GM19372 (cell line): ENCODE data around the gene TMEM89.

ENCODE experiments used
- ATAC-seq: cut with Tn5 transposase; IDR thresholded peaks from one replicate; pipeline ENCODE4 v1.9.1; 2021; ENCODE audit warnings: mild to moderate bottlenecking, low read depth, moderate library complexity; ENCODE audit not compliant: unreplicated experiment

Gene TMEM89, protein sequence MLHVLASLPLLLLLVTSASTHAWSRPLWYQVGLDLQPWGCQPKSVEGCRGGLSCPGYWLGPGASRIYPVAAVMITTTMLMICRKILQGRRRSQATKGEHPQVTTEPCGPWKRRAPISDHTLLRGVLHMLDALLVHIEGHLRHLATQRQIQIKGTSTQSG

DNA sequence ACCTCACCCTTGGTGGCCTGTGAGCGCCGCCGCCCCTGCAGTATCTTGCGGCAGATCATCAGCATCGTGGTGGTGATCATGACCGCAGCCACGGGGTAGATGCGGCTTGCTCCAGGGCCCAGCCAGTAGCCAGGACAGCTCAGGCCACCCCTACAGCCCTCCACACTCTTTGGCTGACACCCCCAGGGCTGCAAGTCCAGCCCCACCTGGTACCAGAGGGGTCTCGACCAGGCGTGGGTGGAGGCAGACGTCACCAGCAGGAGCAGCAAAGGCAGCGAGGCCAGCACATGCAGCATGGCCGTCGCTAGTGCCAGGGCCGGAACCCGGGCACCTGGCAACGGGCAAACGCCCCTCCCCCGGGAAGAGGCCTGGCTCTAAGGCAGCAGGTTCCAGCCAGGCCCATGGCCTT, at the start of gene TMEM89:
Gene TMEM89 (minus strand): TSS at position 309 of the 409 bp plus-strand sequence. CDS start 13 bp downstream, at position 296.
- no peak for ATAC-seq

DNA sequence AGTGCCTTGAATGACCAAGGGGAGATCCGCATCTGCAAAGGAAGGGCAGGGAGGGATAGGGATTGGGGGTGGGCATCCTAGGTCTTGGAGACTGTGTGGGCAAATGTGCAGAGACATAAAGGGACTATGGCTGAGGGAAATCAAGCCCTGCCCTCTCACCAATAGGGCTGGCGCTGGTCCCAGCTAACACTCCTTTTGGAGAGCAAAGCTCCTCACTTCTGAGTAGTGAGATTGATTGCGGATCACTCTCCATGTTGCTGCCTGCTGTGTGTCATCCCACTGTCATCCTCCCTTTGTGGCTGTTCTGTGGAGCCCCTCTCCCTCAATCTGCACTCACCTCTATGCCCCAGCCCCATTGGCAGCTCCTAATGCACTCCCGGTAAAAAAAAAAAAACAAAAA, 43.4 kb upstream of the TMEM89 start:
- ATAC-seq, result no peak

DNA sequence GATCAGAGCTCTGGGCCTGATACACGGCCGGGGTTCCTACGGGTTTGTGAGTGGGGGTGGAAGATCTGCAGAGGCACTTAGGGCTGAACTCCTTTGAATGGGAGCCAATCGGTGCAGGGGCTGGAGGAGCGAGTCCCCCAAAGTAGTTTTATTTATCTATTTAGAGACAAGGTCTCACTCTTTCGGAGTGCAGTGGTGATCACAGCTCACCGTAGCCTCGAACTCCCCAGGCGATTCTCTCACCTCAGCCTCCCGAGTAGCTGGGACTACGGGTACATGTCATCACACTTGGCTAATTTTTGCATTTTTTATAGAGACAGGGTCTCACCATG, 42.7 kb upstream of the TMEM89 start:
- no peak for ATAC-seq

DNA sequence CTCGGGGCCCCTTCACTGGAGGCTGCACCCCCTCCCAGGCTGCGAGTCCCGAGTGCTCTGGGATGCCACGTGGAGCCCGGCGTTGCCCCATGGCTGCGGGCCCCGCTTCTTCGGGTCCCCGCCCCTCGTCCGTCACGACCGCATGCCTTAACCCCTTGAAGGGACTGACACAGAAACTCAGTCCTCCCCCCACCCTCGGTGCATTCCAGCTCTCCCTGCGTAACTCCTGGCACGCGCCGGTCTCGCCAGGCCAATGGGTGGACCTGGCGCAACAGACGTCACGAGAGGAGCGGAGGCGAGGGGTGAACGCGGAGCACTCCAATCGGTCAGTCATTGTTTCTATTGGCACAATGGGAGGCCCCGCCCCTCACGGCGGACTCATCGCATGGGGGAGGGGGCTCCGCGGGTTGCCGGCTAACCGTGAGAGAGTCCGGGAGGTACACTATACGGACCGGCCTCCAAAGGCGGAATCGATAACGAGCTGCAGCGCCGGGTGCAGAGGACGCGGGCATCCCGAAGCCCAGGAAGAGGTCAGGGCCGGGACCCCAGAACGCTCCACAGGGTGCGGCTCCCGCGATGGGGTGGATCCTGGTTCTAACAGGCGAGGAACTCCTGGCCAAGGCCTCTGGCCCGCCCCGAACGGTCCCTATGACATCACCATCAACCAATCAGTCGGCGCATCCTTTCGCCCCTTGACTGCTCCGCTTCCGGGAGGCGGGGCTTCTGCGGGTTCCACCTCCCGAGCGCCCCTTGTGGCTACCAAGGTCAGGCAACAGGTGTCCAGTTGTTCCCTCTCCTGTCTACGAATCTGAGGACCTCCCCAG, 42.1 kb upstream of the TMEM89 start:
- ATAC-seq, result peak; percentile 89

DNA sequence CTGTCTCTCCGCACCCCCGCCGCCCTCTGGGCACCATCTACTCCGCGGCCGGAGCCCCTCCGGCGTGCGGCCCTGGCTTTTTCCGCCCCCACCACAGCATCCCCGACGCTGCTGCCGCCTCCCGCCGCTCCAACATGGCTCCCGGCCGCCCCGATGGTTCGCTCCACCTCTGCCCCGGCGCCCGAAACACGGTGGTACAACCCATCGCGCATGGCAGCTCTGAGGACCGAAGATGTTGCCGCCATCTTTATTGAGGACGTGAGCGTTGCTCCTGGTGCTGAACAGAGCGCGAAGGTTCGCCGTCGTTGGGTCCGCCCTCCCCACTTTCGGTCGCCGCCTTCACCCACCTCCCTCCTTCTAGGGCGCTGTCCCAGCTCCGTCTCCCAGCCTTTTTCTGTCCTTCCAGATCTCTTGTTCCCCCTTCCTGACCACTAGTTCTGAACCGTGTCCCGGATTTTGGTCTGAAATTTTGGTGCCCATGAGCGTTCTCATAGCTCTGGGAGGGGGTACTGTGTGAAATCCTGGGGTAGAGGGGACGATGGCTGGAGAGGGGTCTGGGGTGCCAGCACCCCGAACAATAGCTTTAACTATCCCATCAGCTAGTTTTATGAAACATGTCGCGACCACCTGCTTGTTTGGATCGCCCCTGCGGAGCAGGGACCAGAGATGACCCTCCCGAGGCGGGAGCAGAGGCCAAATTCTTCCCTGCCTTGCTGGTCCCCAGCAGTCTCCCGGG, 41.4 kb upstream of the TMEM89 start, which contains the start of gene CELSR3:
Gene CELSR3 (minus strand): TSS at position 134 of the 736 bp plus-strand sequence. CDS start 252 bp downstream, outside the sequence.
- ATAC-seq, result no peak

DNA sequence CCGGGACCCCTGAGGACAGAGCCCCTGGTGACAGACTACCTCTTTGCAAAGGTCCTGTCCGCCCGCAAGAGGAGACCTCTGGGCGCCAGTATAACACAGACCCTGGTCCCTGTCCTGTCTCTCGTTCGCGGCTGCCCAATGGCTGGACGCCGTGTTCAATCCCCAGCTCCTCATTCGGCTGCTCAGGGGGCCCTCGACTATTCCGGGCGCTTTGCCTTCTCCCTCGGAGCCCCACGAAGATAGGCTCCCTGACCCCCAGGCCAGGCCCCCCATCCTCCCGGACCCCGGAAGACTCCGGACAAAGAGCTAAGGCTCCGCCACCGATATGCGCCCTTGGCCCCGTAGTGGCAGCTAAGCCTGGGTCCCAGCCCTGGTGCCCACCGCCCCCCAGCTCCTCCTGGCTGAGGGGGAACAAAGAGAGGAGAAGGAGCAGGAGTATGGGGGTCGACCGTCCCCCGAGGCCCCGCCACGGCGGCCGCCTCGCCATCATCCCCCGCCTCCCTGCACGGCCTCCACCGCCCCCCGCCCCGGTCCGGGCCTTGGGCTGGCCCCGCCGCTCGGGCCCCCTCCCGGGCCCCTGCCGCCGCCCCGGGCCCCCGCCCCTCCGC, 40.7 kb upstream of the TMEM89 start:
- ATAC-seq, result no peak

DNA sequence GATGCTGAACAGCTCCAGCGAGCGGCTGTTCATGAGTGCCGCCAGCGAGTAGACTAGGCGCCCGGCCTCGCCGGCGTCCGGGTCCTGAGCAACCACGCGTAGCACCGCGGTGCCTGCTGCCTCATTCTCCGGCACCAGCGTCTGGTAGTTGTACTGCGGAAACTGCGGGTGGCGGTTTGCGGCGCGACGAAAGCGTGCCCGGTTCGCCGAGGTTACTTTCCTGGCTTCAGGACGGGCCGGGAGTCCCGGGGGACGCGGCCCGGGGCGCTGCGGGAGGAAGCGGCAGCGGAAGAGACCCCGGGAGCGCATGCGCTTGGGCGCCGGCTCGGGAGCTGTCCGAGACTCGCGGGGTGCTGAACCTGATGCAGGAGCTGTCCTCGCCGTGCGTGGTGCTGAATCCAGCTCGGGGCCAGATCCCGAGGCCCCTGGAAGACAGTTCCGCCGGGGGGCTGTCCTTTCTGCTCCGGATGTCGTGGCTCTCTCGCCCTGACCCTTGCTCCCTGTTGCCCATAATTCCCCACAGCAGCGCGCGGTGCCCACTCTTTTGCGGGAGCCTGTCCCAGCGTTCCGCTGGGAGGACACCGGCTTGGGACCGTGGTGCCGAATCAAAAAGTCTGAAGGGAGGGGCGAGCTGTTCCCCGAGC, 40.1 kb upstream of the TMEM89 start:
- ATAC-seq, result no peak

DNA sequence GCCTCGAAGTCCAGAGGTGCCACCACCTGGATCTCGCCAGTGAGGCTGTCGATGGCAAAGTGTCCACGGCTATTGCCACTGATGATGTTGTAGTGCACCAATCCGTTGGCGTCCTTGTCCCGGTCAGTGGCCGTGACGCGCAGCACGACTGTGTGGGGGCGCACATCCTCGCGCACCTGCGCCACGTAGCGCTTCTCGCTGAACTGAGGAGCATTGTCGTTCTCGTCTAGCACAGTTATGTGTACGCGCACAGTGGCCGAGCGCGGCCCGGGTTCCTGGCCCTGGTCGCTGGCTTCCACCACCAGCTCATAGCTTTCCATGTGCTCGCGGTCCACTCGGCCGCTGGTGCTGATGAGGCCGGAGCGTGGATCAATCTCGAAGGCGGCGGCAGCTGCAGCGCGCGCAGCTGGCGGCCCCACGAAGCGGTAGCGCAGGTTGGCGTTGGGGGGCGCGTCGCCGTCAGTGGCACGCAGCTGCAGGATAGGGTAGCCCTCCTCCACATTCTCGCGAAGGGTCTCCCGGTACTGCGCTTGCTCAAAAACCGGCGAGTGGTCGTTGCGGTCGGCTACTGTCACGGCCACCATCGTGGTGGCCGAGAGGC, 39.3 kb upstream of the TMEM89 start:
- ATAC-seq, result no peak

DNA sequence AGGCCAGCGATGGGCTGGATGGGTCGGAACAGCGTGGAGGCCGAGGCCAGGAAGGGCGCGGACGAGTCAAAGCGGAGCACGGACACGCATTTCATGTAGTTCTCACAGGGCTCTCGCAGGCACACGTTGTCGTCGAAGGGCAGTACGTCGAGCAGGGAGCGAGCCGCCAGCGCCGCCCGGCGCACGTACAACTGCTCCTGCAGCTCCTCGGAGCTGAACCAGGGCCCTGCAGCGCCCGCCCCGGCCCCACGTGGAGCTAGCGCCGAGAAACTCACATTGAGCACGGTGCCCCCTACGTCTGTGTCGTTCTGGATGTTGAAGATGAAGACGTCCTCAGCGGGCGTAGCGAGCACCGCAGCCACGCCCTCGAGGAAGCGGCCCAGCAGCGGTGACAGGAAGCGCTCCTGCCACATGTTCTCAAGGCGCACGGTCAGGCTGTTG, 35.3 kb upstream of the TMEM89 start:
- peak; percentile 10 for ATAC-seq

DNA sequence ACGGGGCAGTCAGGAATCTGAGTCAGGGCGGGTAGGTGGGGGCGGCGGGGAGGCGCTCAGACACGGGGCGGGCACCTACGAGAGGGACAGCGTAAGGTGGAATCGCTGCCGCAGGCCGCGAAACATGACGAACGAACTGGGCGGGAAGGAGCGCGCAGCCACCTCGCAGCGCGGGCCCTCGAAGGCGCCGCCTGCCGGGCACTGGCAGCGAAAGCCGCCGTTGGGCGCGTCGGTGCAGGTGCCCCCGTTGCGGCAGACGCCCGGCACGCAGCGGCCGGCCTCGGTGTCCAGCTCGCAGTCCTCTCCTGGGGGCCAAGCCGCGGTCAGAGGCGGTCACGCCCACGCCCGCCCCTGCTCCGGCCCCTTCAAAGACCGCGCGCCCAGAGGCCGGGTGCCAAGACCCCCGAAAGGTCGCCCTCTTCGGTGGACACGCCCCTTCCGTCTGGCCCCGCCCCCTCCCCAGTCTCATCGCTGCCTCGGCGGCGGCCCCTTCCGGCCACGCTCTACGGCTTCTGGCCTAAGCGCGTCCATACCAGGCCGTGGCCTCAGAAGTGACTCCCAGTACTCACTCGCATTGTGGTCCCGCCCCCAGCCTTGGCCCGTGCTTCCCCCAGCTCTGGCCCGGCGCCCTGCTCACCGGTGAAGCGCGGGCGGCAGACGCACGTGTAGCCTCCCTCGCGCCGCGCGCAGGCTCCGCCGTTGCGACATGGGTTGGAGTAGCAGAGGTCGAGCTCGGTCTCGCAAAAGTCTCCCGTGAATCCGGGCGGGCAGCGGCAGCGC, 34.7 kb upstream of the TMEM89 start:
- ATAC-seq, result peak; percentile 68

DNA sequence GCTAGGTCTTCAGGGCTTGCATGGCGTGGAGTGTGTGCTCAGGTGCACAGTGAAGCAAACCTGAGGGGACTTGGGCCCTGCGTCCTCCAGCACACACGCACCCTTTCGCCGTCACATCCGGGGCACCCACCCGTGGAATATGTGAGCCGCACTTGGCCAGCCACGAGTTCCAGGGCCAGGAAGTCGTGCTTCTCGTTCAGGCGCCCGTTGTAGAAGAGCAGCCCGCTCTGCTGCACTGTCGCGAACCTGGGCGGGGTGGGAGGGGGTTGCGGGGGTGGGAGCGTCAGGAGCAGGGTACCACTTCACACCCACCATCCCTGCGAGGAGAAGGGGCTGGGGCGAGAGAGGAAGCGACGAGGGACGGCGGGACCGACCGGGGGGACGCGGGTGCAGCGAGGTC, 34.0 kb upstream of the TMEM89 start:
- ATAC-seq, result no peak

DNA sequence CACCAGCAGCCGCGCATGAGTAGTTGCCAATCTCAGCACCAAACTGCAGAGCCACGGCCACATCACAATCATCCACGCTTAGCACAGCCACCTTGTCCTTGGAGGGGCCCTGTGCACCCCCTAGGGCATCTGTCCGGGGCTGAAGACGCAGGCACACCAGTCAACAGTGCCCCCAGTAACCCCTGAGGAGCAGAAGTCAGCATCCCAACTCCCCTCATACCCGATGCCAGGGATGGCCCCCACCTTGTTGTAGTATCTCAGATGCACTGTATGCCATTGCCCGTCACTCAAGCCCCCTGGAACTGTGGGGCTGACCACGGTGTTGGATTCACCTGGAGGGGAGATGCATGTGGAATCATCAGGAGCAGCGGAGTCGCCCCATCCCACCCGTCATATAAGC, 33.5 kb upstream of the TMEM89 start:
- no peak for ATAC-seq

DNA sequence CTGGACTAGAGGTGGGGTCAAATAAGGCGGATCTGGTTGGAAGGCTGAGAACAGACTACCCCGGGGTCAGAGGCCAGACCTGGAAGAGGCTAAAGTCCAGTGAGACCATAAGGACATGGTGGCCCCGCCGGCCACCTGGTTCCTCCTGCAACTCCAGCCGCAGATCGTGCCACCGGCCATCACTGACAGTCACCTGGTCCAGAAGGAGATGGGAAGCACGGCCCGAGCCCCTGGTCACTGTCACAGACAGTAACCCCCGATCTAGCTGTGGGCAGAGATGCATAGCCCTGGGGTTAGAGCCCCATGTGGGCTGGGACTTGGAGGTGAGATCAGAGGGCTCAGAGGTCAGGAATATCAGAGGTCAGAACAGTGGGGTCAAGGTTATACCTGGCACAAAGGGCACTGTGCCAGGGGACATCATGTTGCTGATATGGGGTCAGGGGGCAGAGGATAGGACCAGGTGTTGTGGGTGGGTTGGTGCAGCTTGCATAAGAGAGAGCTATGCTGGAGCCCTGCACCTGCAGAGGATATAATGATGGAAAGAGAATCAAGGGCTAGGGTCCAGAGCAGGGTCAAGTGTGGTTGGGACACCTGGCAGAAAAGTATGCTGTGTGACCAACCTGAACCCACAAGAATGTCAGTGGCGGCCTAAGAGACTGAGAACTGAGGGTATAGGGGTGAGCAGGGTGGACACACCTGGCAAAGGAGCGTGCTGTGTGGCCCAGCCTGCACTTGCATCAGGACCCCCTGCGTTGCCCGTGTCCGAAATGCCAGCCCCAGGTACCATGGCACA, 31.6 kb upstream of the TMEM89 start:
- ATAC-seq, result no peak

DNA sequence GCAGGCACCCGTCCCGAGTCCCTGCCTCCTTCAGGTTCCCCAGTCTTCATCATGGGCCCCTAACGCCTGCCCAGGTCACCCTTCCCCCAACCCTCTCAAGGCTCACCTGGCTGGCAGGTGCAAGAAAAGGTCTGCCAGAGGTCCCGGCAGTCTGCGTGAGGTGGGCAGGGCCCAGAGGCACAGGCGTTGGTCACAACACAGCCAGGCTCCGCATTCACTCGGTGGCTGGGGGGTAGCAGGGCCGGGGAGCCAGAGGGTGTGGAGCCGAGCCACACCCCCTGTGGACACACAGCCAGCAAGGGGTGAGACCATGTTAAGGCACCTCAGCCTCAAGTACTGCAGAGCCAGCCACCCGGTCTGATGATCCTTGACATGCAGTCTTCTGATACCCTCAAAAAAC, 30.2 kb upstream of the TMEM89 start:
- ATAC-seq, result no peak

DNA sequence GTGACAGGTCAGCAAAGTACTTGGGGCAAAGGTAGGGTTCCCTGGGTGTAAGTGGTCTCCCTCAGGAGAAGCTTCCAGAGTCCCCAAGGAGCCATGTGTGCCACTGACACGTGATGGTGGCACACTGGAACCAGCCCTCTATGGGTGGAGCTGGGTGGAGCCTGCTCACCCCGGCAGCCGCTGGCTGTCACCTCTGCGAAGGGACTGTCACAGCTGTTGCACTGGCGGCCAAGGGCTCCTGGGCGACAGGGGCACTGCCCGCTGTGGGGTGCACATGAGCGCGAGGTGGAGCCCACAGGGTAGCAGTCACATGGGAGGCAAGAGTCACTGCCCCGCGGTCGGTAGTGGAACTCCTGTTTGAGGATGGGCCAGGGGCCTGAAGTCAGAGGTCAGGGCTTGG, 29.2 kb upstream of the TMEM89 start:
- no peak for ATAC-seq

DNA sequence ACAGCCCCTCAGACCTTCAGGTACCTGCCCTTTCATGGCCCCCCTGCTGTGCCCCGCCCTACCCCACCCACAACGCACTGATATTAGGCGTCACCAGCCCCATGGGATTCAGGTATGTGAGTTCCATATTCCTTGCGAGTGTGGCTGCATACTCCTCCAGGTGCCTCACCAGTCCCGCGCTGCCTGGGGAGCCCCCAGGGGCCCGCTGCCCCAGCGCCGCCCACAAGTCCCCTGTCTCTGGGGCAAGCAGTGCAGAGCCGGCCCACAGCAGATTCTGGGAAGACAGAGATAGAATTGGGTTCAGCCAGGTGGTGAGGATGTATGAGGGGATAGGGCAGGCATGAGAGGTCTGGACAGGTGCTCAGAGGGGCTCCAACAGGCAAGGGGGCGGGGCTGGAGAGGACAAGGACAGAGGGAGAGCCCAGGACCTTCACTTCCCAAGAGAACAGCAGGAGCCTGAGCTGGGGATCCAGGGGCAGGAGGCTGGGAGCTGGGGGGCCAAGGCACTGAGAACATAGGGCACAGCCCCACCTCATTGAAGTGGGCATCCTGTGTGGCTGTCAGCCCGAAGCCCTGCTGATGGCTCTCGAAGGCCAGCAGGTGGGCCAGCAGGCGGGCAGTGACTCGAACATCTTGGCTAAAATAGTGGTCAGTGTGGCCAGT, 26.8 kb upstream of the TMEM89 start:
- ATAC-seq, result no peak

DNA sequence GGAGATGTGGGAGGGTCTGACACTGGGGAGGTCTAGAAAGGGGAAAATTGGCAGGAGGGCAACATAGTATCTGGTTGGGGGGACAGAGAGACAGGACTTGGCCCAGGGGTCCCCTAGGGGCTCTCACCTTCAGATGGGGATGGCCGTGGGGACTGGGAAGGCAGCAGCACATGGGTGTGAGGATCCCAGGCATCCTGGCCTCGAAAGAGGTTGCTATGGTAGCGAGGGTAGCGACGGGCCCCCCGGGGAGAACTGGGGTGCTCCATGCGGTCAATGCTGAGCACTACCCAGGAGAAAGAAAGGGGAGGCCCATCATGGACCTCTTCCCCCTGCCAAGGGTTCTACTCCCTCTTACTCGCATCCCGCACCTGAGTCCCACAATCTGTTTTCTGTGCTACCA, 26.1 kb upstream of the TMEM89 start:
- no peak for ATAC-seq
